GM10266 (cell line): ENCODE data around the gene SOX13.

Source experiments
- DNase-seq: peaks from one replicate; pipeline ENCODE4 v3.0.0; 2012; ENCODE audit errors: extremely low spot score
- CTCF ChIP-seq: IDR thresholded peaks from 2 replicates; pipeline ENCODE4 v1.5.1; 2012; ENCODE audit warnings: mild to moderate bottlenecking, low read depth; ENCODE audit not compliant: control insufficient read depth, insufficient read depth; ENCODE audit errors: missing control alignments

SOX13 gene

GRCh38 chr1:204065174-204065985, 7.5 kb upstream of the SOX13 start:
- no peak for TF ChIP-seq CTCF
- no peak for DNase-seq

- TF ChIP-seq CTCF: no peak
Observed at GRCh38 chr1:204065986-204066300, 7.0 kb upstream of the SOX13 start.

GRCh38 chr1:204067935-204068334, 5.0 kb upstream of the SOX13 start:
- no peak for TF ChIP-seq CTCF
- DNase-seq: no peak

More at GRCh38 chr1:204065986-204066300, 7.0 kb upstream of the SOX13 start:
- no peak for DNase-seq

- TF ChIP-seq CTCF: no peak
- DNase-seq: no peak
Observed at GRCh38 chr1:204069887-204070286, 3.0 kb upstream of the SOX13 start.

GRCh38 chr1:204070895-204071294, 2.0 kb upstream of the SOX13 start:
- no peak for TF ChIP-seq CTCF
- no peak for DNase-seq

GRCh38 chr1:204073837-204074273, 940 bp downstream of the SOX13 start:
- no peak for TF ChIP-seq CTCF
- no peak for DNase-seq

- no peak for DNase-seq
Observed at GRCh38 chr1:204074274-204075138, 1.6 kb downstream of the SOX13 start.

More at GRCh38 chr1:204074274-204075138, 1.6 kb downstream of the SOX13 start:
- TF ChIP-seq CTCF: no peak
